ENCODE measurements around the gene PPP1R9B.

GRCh38 chr17:50147841-50148225, 2.6 kb downstream of the PPP1R9B start:
- no peak for TF ChIP-seq POLR2A (IDR thresholded peaks at IDR 0.05; ENCODE audit: low read depth)
- TF ChIP-seq, protein P1, sequence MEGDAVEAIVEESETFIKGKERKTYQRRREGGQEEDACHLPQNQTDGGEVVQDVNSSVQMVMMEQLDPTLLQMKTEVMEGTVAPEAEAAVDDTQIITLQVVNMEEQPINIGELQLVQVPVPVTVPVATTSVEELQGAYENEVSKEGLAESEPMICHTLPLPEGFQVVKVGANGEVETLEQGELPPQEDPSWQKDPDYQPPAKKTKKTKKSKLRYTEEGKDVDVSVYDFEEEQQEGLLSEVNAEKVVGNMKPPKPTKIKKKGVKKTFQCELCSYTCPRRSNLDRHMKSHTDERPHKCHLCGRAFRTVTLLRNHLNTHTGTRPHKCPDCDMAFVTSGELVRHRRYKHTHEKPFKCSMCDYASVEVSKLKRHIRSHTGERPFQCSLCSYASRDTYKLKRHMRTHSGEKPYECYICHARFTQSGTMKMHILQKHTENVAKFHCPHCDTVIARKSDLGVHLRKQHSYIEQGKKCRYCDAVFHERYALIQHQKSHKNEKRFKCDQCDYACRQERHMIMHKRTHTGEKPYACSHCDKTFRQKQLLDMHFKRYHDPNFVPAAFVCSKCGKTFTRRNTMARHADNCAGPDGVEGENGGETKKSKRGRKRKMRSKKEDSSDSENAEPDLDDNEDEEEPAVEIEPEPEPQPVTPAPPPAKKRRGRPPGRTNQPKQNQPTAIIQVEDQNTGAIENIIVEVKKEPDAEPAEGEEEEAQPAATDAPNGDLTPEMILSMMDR (IDR thresholded peaks at IDR 0.05): no peak

Measured in esophagus muscularis mucosa (tissue), 3 donors.